HG02763 (cell line): Measurements from ENCODE around the gene SHH.

Experiments used
- ATAC-seq: cut with Tn5 transposase; IDR thresholded peaks from one replicate; pipeline ENCODE4 v1.9.1; 2021; ENCODE audit warnings: mild to moderate bottlenecking, moderate library complexity; ENCODE audit not compliant: unreplicated experiment

Gene SHH

GRCh38 chr7:155811895-155812761 lies at the start of gene SHH:
SHH (minus strand) TSS chr7:155812463; CDS start chr7:155812122, 341 bp downstream.
- no peak for ATAC-seq

- no peak for ATAC-seq
These were observed 49.2 kb upstream of the SHH start for GRCh38 chr7:155861480-155861868.

DNA sequence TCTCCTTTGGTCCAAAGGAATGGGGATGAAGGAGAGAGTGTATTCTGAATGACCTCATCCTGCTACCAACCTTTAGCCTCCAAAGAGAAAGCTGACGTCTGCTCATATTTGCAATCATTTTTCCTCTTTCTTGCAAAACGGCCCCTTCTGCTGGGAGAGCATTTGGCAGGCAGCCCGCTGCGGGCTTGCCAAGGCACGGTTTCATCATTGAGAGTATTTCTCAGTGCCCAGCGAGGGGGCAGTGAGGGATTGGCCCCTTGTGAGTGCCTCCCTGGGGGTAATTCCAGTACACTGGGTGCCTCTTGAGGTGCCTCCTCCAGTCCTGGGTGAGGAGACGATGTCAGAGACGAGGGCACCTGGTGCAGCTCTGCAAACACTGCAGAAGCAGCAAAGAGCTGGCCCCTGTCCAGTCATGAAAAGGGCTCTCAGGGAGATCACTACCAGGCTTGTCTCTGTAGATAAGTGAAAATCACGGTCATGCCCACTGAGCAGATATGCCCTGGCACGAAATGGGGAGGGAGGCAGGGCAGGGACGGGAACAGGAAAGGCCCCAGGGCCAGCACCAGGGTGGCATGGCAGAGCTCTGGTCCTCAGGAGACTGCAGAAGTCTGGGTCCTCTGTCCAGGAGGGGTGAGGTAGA lies 48.7 kb upstream of the SHH start:
- ATAC-seq = no peak

- ATAC-seq = no peak
These were observed 48.2 kb upstream of the SHH start for GRCh38 chr7:155860461-155860839.

- no peak for ATAC-seq
These were observed 46.3 kb upstream of the SHH start for GRCh38 chr7:155858521-155859061.

DNA sequence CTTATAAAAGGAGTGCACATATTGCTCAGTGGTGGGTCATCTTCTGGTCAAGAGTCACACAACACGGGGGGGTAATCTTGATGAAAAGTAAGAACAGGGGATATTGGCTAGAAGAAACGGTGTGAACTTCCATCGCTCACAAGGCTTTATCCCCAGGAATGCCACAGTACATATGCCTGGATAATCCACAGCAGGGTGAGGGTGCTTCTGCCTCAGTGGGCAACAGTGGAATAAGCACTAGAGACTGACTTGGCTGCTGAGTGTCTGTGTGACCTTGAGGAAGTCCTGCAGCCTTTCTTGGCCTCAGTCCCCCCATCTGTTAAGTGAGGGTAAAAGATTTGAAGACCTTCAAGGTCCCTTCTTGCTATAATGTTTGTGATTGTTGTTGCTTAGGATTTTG lies 44.9 kb upstream of the SHH start:
- ATAC-seq = no peak

DNA sequence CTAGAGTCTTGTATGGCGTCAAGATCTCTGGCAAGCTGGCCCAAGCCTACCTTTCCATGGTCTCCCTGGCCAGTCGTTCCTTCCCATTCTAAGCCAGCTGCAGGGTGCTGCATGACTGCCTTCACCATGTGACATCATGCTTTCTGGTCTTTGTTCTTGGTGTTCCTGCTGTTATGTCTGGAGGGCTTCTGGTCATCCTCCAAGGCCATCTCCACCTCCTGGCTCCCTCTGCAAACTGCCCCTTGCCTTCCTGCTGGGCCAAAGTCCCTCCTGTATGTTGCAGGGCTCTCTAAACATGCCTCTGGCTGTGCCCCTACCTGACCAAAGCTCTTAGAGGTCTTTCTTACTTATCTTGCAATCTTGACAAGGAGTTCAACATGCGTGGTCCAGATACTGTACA lies 44.4 kb upstream of the SHH start:
- ATAC-seq = no peak

DNA sequence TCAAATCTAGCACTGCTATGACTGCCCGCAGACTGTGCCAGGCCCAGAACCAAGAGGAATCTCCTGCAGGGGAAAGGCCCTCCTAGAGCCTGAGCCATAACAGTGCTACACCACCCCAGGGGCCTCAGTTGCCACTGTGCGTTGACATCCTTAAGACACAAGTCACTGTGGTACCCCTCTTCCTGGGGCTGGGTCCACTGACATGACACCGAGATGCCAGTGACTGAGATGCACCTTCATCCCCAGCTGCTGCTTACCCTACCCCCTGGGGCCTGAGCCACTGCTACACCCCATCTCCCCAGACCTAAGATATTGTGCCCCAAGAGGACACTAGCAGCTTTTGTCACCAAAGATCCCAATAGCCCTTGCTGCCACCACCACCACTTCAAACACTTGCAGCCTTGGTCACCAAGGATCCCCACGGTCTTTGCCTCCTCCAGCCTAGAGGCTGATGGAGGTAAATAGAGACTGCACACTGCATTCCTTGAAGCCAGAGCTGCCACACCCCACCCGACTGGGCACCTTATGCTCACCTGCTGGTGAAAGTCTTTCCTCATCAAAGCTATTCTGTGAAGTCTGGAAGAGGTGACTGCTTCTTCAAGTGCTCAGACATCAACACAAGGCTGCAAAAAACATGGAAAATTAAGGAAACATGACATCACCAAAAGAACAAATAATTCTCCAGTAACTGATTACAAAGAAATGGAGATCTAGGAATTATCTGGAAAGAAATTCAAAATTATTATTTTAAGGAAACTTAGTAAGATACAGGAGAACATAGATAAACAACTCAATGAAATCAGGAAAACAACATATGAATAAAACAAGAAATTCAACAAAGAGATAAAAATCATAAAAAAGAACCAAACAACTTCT lies 40.4 kb upstream of the SHH start:
- ATAC-seq = no peak

DNA sequence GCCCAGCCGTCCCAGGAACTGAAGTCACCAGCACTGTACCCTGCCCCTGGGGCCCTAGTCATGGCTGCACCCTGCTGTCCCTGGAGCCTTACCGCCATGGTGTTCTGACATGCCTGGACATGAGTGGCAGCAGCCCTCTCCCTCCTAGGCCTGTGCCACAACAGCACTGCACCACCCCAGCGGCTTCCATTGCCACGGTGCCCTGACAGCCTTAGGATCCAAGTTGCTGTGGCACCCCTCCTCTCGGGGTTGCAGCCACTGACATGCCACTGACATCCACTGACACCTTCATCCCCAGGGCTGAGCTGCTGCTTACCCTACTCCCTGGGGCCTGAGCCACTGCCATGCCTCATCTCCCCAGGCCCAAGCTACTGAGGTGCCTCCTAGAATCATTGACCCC lies 39.6 kb upstream of the SHH start:
- ATAC-seq = no peak

GRCh38 chr7:155850766-155851678 lies 38.8 kb upstream of the SHH start:
- no peak for ATAC-seq

DNA sequence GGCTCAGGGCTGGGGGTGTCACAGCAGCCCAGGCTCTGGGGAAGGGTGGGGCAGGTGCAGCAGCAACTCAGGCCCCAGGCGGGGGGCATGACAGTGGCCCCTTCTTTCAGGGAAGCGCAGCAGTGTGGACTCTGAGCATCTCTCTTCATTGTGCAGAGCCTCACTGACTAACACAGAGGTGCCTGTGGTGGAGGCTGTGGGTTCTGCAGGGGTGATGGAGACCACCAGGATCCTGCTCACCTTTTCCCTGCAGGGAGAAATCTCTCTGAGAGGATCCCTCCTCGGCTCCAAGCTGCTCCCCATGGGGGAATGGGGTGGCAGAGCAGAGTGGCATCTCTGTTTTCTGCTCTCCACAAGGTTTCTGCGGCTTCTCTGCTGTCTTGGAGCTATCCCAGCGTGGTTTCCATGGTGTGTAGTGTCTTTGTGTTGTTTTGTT lies 37.8 kb upstream of the SHH start:
- no peak for ATAC-seq

DNA sequence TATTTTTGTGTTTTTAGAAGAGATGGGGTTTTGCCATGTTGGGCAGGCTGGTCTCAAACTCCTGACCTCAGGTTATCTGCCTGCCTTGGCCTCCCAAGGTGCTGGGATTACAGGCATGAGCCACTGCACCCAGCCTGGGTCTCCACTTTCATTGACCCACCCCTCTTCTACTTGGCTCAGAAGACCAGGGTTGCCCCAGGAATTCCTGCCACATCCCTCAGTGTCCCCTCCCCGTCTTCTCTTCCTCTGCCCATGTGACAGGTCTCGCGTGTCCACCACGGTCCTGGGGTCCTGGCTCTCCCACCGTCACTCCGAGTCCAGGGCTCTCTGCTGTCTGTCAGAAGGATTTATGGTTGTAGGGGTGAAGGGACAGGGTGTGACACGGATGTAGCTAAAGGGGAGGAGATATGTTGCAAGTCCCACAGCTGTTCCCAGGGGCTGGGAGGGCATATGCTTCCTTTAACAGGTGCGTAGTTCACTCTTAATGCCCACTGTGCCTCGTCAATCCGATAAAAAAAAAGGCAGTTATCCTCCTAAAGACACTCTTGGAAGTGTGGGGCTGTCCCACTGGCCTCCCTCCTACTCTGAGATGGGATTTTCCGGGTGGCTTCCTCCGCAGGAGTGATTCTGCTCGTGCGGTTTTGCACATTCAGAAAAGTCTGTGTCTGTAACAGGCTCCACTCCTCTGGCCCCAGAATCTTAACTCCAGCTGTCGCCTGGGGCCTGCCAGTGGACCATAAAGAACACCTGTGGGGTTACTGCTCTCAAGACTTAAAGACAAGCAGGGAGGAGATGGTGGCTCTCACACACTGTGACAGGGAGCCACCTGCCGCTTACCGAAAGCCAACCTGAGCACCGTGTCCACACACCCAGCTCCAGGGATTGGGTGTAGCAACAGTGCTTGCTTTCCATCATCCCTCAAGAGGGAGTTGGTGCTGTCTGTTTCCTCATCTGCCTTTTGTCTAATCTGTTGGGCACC lies 36.7 kb upstream of the SHH start:
- ATAC-seq = no peak

DNA sequence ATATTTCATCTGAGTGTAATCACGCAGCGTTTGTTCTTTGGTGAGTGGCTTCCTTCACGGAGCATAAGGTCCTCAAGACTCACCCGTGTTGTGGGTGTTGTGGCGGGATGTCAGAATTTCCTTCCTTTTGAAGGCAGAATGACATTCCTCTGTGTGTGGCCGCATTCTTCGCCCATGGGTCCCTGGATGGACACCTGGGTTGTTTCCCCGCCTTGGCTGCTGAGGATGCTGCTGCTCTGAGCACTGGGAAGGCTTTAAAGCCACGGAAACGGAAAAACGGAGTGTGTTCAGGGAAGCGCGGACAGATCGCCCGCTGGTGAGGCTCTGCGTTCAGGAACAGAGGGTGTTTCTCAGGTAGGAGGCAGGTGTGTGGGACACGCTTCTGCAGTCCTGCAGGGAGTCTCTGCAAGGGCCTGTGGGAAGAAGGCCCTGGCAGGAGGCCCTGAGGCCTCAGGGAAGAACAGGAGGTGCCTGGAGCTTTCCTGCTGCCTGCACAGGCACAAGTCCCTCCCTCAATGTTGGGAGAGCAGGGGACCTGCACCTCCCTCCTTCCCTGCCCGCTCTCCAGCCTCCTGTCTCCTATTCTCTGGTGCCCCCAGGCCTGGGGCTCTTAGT lies 35.7 kb upstream of the SHH start:
- ATAC-seq = no peak

GRCh38 chr7:155846936-155847335 lies 34.7 kb upstream of the SHH start:
- no peak for ATAC-seq

GRCh38 chr7:155846156-155846555 lies 33.9 kb upstream of the SHH start:
- no peak for ATAC-seq

GRCh38 chr7:155845226-155845625 lies 33.0 kb upstream of the SHH start:
- ATAC-seq = no peak

GRCh38 chr7:155844526-155844925 lies 32.3 kb upstream of the SHH start:
- no peak for ATAC-seq

GRCh38 chr7:155844019-155844453 lies 31.8 kb upstream of the SHH start:
- ATAC-seq = no peak
